Activated CD4-positive, alpha-beta T cell treated with anti-CD3 and anti-CD28 coated beads, Interleukin-2, amount 50 U/mL, for 48 hours (primary cell): ENCODE results near the gene SPATA17.
"Not testable (repeated sequence)": the region's sequence is repeated elsewhere in the genome, so short reads cannot be mapped to it uniquely, and the experiment has no call there.

Experiments used
- DNase-seq, 2 experiments: peaks; one replicate each; pipeline ENCODE4 v3.0.0-alpha.2; 2020

The SPATA17 gene

DNA sequence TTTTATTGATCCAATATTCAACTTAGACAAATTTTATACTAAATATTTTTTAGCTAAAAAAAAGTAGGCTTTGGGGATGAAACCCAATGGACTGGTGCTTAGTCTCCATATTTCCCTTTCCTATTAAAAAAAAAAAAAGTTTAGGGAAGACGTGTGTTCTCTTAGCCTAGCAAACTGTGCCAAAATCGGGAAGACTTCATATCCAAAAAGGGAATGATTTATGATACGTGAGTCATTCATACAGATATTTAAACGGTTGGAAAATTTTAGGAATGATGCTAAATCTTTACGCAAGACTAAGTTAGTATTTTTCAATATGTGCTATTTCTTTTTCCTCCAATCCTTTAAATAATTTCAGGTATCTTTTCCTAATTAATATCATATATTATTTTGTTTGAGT is 50.7 kb downstream of the SPATA17 start:
- DNase-seq, result no peak

DNA sequence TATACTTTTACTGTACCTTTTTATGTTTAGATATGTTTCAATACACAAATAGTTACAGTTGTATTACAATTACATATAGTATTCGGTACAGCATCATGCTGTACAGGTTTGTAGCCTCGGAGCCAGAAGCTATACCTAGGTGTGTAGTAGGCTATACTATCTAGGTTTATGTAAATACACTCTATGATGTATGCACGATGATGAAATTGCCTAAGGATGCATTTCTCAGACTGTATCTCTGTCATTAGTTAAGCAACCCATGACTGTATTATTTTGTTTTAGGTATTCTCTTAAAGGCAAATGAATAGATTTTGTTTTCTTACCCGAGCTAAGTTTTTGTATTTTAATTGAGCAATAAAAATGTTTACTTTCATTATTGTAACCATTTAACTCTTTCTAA is 56.4 kb downstream of the SPATA17 start:
- no peak for DNase-seq

DNA sequence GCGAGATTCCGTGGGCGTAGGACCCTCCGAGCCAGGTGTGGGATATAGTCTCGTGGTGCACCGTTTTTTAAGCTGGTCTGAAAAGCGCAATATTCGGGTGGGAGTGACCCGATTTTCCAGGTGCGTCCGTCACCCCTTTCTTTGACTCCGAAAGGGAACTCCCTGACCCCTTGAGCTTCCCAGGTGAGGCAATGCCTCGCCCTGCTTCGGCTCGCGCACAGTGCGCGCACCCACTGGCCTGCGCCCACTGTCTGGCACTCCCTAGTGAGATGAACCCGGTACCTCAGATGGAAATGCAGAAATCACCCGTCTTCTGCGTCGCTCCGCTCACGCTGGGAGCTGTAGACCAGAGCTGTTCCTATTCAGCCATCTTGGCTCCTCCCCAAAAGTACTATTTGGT is 65.0 kb downstream of the SPATA17 start:
- not testable (repeated sequence) for DNase-seq

DNA sequence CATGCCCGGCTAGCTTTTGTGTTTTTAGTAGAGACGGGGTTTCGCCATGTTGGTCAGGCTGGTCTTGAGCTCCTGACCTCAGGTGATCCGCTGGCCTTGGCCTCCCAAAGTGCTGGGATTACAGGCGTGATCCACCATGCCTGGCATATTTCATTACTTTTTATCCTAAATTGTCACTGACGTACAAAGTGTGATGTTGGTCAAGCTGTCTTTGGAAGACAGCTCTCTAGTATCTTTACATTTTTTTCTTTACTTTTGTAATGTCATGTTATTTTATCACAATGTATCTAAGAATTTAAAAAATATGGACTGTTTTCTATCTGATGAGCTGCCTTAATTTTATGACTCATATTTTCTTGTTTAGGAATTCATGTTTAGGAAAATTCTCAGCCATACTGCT is 72.2 kb downstream of the SPATA17 start:
- DNase-seq, result no peak

DNA sequence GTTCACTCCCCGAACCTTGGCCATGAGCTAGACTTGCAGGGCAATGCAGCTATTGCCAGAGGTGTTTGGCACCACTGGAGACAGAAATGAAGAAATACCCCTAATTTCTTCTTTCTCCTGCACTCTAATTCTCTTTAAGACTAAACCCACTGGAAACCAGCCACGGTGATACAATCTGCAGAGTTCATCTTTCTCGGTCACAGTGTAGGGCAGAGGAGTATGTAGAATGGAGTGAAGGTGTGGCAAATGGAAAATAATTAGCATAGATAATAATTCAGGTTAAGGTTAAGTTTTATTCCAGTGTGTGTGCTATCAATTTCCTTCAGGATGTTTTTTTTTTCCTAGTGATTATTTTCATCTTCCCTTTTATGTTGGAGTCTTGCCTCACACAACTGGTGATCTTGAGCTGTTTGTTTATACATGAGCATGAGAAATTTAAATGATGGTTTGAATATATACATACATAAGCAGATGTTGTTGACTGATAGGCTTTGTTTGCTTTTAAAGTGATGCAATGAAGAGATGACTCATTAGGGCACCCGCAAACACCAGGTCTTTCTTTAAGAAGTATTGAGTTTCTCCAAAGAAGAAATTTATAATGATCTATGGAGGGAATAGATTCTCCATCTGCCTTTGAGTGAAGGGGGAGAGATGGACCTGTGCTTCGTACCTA is 81.9 kb downstream of the SPATA17 start:
- no peak for DNase-seq

DNA sequence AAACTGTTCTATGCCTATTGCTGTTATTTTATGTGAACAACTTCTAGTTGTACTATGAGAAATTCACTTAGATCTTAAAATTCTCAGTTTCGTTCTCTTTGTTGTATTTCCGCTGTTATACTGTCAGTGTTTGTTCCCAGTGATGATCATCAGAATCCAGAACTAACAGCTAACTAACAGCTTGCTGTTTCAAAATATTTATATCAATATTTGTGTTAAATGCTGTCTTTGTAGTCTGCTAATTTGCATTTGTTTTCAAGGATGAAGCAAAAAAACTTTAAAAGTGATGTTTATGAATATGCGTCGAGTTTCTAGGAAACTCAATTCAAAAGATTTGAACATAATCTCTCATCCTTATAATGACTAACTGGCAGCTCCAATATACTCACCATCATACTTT is 84.5 kb downstream of the SPATA17 start:
- no peak for DNase-seq

DNA sequence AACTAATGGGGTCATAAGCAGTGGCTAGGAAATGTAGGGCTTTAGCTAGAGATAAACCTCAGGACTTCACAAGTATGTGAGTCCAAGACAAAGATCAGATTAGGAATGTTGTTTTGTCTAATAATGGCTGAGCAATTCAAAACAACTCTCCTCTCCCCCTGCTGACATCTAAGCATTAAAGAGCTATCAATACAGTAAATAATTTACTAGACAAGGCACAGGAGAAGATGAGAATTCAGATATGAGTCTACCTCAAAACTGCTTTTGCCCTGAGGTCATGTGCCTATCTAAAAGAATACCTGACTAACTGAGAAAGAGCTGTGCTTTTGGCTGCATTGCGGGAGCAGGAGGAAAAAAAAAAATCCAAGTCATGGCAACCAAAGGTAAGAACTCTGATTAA is 86.8 kb downstream of the SPATA17 start:
- no peak for DNase-seq

DNA sequence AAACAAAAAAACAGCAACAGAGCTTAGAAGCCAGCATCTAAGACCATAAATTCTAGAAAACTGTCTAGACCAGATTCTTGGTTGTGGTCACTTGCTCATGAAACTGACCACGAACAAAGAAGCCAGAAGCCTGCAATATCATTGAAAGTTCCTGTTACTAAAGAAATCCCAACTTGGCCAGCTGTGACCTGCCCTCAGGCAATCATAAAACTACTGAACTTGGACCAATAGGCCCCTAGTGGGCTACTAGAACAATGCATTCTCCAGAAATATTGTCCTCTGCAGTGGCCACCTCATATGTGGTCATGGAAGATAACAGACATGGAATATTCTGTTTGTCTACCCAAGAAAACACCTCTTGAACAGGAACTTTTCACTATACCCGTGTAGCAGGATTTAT is 87.7 kb downstream of the SPATA17 start:
- DNase-seq, result no peak

DNA sequence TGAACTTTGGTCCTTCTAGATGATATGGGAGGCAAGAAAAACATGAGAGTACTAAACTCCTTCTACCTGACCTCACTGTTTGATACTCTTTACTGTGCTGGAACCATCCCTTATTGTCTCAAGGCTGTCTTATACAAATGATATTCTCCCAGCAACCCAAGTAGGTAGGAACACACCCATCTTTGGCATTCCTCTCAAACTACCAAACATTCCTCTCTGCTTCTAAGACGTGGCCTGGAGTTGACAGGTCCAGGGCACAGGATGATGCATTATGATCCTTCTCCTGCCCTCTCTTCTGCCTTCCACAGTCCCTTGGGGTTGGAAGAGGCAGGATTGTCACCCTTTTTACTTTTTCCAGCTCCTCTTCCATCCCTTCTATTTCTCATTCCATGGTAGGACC is 90.5 kb downstream of the SPATA17 start:
- DNase-seq, result no peak

DNA sequence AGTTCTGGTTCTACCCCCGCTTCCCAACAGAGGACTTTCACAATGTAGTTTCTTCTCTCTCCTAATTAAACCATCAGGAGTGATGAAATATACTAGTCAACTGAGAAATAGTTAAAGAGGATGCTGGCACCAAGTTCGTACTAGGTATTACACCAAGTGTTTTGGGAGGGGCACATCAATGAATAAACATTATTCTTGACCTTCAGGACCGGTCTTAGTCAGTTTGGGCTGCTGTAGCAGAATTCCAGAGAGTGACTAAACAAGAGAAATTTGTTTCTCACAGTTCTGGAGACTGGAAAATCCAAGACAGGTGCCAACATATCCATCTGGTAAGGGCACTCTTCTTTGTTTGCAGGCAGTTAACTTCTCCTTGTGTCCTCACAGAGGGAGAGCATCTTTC is 103.8 kb downstream of the SPATA17 start:
- no peak for DNase-seq

DNA sequence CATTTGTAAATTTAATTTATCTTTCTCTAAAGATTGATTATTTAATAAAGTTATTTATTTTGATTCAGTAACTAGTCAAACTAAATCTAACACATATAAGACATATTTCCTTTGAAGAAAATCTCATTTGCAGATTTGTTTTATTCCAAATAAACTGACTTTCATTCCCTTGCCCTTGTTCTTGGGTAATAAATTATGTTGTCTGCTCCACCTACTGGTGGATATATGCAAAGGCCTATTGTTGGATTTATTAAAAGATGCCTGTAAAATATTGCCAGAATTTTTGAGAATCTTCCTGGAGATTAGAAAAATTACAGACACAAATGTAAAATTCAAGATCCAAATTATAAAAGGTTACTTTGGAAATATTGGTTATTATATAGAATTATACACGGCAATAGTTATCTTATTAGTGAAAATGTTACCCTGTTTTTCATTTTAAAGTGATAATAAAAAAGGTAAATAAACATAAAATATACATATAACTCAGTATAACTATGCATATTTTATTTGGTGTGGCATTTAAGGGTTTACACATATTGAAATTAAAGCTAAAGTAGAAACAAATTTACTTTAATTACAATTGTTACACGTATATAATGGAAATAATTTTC is 116.1 kb downstream of the SPATA17 start:
- DNase-seq, result no peak

DNA sequence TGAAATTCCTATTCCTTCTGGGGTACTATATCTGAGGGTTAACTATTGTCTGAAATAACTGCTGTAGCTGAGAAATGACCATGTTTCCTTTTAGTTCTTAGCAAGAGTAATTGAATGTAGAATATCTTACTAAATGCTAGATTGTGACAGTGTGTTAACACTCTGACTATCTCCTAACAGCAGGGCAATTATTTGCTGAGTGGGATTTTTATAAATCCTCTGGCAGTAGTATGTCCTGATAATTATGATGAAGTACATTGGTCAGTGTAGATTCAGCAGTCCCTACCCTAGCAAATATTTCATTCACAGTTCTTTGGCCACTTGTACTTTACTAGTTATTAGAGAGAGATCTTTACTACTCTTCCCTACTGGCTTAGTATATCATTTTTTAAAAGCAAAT is 138.6 kb downstream of the SPATA17 start:
- DNase-seq, result no peak

DNA sequence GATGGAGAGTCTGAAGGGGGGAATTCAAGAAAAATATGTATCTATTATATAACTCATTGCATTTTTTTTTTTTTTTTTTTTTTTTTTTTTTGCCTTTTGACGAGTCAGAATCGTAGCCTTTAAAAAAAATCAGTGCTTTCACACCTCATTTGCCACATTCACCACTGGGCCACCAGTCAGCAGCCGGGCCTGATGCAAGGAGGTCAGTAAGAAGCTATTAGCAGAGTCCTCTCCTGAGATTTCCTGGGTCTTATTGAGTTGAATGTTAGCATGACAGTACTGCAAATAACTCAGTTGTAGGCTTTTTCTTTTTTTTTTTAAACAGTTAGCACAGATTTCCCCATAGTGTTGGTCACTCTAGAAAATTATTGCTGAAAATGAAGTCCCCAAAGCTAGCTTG is 139.8 kb downstream of the SPATA17 start:
- DNase-seq, result no peak

DNA sequence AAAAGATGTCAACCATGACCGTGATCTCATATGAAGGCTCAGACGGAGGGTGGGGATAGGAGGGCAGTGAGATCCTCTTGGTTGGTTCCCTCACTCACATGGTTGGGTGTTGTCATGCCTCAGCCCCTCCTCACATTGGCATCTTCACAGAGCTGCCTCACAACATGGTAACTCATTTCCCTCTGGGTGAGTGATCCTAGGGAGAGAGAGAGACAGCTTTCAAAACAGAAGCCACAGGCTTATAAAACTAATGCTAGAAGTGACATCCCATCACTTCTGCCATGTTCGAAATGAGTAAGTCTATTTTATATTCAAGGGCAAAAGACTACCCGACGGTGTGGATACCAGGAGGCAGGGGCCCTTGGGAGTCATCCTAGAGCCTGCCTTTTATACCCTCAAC is 145.5 kb downstream of the SPATA17 start:
- no peak for DNase-seq

DNA sequence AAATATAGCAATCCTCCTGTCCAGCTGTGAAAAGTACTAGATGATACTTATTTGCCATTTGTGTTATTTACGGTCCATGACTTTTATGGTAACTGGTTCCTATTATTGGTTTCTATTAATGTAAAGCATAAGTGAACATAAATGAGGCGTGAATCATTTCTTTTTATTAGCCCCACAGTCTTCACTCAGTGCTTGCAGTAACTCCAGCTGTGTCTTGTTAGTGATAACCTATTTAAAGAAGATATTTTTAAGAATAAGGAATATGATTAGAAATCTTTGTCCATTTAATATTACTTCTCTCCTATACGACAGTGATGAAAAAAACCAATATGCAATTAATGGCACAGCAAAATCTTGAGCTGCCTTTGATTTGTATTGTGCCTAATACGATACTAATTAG is 149.9 kb downstream of the SPATA17 start:
- no peak for DNase-seq

DNA sequence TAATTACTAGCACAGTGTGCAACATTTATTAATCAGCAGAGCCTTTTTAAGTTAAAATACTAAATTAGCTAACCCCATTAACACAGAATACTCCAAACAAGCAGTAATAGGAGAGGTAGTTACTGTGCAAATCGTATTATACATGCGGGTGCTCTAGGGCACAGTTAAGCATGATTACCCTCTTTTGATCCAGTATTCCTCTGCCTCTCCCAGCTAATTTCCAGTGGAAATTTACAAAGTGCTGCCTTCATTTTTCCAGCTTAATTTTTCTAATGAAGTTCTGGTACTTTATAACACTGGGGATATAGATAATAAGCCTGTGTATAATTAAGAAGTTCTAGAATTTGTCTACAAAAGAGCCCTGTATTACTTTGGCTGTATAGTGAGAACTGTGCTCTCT is 159.9 kb downstream of the SPATA17 start:
- no peak for DNase-seq

DNA sequence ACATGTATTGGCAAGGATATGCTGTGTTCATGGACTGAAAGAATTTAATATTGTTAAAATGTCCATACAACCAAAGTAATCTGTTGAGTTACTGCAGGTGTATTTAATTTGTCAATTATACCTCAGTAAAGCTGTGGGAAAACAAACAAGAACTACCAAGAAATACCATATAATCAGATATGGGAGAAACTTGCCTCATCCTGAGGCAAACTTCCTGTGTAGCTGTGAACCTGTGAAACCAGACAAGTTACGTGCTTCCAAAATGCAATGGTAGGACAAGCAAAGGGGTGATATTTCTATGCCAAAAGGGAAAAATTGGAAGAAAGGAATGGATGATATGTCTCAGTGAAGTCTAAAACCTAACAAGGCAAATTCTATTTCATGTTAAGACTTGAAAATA is 174.6 kb downstream of the SPATA17 start:
- DNase-seq, result no peak

DNA sequence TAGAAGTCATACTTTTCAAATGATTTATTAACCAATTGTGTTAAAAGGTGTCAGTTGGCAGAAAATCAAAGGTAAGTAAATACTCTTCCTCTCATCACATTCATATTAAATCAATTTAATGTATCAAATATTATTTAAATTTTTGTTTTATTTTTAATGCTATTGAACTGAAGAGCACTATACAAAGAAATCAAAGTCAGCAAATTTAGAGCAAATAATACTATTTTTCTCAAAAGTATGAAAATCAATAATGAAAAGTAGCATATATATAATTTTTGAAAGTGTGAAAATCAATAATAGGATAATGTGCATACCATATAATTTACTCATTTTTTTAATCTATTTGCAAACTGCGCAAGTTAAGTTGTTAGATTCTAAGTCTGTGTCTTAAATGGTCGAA is 181.0 kb downstream of the SPATA17 start:
- no peak for DNase-seq

DNA sequence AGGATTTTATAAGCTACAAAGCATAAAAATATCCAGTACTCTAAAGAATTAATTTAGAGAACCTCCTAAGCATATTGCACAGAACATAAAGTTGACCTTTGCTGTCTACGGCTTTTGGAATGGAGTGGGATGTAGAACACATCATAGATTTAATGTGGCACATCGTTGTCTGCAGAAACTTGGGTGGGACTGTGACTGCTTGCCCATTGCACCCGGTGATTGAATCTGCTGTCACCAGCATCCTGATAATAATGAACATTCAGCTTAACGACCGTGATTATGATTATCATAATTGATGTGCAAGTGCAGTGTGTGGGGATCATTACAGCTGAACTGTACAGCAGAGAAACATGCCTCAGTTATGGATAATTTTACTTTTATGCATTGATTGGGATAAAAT is 181.9 kb downstream of the SPATA17 start:
- no peak for DNase-seq

DNA sequence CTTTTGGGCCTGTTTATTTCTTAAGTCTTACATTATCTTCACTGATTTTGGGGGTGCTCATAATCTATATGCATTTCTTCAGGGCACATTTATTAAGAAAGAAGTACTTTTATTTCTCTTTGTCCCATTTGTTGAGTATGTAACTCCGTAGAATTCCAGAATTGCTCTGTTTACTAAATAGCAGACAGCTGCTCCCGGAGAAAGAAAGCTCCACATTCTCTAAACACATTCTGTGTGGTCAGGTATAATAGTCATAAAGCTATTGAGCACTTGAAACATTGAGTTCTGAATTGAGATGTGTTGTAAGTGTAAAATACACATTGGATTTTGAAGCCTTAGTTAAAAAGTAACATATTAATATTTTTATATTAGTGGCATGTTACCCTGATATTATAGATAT is 206.5 kb downstream of the SPATA17 start:
- no peak for DNase-seq

DNA sequence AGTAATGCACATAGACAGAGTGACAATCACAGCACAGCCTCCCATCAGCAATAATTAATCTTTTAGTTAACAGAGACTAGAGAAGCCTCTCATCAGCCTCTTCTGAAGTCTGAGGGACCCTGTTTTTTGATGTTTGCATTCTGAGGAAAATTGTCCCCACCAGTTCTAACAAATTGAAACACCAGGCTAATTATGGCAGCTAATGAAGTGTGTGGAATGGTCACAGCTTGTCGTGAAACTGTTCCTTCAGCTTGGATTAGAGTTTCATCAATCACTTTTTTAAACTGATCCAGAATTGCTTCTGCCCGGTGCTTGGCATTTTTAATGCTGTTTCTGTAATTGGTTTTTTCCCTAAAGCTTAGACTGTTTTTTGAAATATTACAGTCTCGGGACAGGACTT is 208.0 kb downstream of the SPATA17 start:
- DNase-seq, result no peak

DNA sequence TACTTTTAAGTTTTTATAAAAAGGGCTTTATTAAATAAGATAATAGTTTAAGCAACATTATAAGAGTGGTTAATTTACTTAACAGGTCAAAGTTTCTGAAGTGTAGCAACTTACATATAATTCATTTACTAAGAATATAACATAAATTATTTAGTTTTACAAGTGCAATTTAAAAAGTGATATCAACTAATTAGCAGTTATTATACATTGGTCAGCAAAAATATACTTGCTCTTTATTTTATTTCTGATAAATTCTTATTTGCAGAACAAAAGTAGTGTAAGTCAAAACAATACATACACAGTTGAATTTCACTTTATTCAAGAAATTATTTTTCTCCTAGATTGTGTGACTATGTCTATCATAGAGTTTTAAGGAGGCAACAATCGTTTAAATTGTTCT is 215.6 kb downstream of the SPATA17 start:
- DNase-seq, result no peak

DNA sequence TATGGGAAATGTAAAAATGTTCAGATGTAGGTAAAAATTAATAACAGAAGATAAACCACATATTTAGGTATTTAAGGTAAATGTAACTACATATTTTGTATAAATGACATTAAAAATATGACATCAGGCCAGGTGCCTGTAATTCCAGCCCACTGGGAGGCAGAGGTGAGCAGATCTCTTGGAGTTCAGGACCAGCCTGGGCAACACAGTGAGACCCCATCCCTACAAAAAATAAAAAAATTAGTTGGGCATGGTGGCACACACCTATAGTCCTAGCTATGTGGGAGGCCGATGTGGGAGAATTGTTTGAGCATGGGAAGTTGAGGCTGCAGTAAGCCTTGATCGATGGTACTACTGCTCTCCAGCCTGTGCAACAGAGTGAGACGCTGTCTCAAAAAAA is 216.5 kb downstream of the SPATA17 start:
- no peak for DNase-seq

DNA sequence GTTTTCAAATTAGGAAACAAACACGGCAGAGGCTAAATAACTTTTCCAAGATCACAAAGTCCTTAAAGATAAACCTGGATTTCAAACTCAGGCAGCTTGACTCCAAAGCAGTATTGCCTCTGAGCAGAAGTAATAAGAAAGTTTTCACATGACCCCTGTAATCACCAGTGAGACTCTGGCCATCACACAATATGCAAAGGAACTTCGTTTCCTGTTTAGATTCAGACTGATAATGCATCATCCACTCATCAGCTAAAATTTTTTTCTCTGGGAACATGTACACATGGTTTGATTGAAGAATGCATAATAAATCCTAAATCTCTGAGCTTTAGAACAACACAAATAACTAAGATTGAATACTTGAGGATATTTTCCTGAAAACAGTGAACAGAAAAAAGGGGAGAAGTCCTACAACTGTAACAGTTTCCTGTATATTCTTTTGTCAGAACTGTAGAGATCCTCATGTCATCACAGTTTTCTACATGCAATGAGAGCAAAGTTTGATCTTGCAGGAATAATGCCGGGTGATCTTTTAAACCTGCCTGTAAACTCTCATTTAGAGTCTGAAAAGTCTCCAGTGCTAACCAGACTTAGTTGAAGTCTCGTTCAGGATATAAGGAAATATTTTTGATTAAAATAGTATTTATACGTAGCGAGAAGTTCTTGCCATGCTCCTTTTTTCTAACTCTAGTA is 225.3 kb downstream of the SPATA17 start:
- DNase-seq, result no peak

DNA sequence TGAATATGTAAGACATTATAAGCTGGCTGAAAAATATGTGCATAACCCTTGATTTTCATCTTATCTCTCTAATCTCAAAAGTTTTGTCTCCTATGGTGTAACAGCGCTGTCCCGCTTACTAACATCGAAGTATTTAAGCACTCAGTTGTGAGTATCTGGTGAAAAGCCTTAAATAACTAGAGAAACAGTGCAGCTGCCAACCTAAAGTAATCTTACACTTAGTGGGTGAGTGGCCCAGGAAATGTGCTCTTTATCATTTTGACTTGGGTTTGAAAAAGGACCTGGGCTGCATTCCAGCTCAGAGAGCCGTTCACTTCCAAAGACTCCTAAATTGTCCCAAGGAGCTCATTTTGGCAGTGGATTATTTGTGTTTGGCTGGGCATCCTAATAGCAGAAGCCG is 225.9 kb downstream of the SPATA17 start:
- DNase-seq, result no peak
